HTR-8/SVneo (cell line): ENCODE results near the gene USH2A.
"Not testable (repeated sequence)": the region's sequence is repeated elsewhere in the genome, so short reads cannot be mapped to it uniquely, and the experiment has no call there.

Experiments
- DNase-seq: peaks from one replicate; pipeline ENCODE4 v3.0.0; 2011; ENCODE audit warnings: low spot score, mixed read lengths; ENCODE audit not compliant: insufficient read length
- FAIRE-seq: peaks from 2 replicates; lab custom pipeline; 2011; peaks lifted over from hg19 to GRCh38; lab: Jason Lieb, UNC

The USH2A gene

GRCh38 chr1:216390956-216391355, 32.3 kb downstream of the USH2A start:
- no peak for DNase-seq
- no peak for FAIRE-seq

- DNase-seq (no peak), FAIRE-seq (no peak)
These were observed 33.5 kb downstream of the USH2A start for GRCh38 chr1:216389774-216390173.

- FAIRE-seq: no peak
These were observed 34.7 kb downstream of the USH2A start for GRCh38 chr1:216388558-216388957.

DNA sequence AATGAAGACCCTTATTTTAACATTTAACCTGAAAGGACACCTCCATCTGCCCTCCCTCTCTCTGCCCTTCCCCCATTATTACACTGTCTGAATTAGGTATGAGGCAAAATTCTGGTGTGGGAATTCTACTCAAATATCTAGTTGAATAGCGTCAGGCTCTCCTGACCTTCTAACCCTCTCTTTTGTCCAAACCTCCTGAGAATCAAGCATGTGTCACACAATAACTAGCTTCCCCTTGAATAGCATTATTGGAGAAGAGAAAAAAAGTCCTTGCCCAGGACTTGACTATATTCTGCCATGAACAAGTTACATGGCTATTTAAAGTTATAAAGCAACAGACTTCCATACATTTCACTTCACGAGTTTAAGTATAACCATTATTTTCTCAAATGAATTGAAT, 35.5 kb downstream of the USH2A start:
- FAIRE-seq: no peak
- DNase-seq: no peak

More at GRCh38 chr1:216388558-216388957, 34.7 kb downstream of the USH2A start:
- DNase-seq: no peak

DNA sequence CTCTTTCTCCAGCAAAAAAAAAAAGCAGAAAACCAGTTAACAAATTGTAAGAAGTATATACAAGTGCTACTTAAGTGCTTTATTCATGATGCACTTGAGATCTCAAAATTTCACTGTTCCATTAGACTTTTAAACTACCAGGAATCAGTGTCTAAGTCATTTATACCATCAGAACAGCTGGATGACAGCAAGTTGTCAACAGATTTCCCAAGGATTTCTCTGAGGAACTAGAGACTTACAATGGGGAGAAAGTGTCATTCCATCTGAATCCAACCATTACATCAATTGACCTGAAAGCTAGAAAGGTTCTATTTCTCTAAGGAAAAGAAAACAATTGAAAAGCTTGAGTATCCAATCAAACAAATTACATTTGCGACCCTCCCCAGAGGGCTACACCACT, 43.8 kb downstream of the USH2A start:
- FAIRE-seq (no peak), DNase-seq (no peak)

DNA sequence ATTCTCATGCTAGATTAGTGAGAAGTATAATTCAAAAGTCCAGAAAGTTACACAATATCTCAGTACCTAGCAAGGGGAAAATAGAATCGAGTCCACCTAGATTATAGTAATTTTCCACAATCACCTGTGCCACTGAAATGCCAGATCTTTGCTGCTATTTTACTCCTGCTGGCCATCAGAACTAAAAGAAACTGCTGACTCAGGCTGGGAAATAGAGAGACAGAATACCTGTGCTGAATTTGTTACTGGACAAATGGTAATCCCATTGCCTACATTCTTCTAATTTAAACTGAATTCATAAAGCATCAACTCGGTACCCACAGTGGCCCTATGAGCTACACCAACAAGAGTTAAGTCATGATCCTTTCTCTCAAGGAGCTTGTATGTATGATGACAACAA, 55.0 kb downstream of the USH2A start:
- FAIRE-seq (no peak), DNase-seq (no peak)

DNA sequence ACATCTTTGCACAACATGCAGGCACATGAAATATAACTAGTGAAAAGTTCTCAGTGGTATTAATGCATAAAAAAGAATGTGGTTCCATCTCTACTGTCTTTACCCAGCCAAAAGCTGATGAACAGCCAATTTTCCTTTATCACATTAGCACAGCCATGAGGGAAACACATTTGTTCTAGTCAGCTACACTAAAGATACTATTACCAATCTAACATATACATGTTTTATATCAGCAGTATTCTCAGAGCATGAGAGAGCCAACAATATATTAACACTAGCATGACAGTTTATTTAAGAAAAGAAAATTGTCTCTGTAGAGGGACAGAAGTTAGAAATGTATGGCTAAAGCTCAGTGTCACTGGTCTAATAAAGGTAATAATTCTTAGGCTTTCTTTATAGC, 56.3 kb downstream of the USH2A start:
- no peak for FAIRE-seq
- DNase-seq: no peak

DNA sequence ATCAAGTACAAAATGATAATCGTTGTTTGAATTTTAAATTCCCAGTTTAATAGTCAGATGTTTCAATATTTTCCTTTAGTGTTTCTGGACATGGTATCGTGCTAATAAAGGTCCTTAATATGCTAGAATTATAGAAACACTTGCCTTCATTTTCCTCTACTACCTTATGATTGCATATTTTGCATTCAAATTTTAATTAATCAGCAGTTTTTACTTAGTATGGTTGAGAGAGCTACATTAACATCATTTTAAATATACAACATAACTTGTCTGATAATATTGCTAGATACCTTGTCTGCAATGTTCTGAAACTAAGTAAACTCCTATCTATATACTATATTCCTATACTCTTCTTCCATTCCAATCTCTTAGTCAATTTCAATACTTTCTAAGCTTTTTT, 66.3 kb downstream of the USH2A start:
- FAIRE-seq: no peak
- DNase-seq: no peak

DNA sequence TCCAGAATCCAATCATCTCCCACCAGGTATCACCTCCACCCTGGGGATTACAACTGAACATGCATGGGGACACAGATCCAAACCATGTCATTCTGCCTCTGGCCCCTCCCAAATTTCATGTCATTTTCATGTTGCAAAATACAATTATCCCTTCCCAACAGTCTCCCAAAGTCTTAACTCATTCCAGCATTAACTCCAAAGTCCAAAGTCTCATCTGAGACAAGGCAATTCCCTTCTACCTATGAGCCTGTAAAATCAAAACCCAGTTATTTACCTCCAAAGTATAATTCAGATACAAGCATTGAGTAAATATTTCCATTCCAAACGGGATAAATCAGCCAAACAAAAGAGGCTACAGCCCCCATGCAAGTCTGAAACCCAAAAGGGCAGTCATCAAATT, 73.1 kb downstream of the USH2A start:
- FAIRE-seq (no peak), DNase-seq (no peak)

DNA sequence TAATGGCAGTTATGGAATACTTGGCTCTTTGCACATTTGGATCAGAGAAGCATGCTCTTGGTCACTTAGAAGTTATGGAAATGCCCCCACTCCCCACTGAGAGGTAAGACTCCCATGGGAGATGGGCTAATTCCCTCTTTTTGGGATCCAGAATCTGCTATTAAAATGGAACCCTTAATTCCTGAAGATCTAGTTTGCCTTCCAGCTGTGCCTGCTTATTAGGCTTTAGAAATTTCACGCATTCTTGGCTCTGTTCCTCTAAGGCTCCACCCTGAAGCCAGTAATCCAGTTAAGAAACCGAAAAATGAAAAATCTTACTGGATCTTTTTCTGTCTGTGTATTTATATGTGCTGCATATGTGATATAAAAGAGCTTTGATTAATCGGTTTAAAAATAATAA, 76.7 kb downstream of the USH2A start:
- FAIRE-seq (no peak), DNase-seq (no peak)

- DNase-seq, FAIRE-seq: not testable (repeated sequence)
These were observed 82.7 kb downstream of the USH2A start for GRCh38 chr1:216340542-216340941.

GRCh38 chr1:216332462-216332861, 90.8 kb downstream of the USH2A start:
- DNase-seq (no peak), FAIRE-seq (no peak)

DNA sequence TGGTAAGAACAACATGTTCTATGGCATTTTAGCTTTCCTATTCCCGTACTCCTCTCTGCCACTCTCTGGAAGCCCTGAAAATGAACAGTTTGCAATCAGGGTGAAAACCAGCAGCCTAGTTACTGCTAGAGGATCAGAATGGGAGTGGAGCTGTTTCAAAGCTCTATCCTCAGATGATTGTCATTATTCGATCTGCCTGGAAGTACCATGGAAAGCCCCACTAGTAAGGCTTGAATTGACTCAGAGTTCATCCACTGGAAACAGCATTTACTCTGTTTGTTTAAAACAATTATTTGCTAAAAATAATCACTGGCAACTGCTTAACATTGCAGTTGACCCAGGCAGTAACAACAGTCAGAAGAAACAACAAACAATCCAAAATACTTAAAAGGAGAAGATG, 91.2 kb downstream of the USH2A start:
- no peak for DNase-seq
- FAIRE-seq: no peak

- no peak for FAIRE-seq
- DNase-seq: no peak
These were observed 92.0 kb downstream of the USH2A start for GRCh38 chr1:216331211-216331610.

DNA sequence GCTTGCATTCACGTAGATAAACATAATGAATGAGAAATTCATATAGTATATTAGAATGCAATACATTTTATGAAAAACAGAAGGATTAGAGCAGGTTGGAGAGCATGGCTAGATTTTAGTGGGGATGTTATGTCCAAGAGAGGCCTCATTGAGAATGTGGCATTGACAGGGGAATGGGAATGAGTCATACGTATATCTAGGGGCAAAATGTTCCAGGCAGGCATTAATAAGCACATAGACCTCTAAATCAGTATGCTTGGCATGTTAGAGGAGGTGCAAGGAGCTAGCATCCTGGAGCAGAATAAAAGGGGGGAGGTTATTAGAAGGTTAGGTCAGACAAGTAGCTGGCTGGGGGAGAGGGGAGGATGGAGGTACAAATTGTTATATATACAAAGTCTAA, 93.0 kb downstream of the USH2A start:
- DNase-seq: peak; percentile 15

GRCh38 chr1:216325946-216326345, 97.3 kb downstream of the USH2A start:
- DNase-seq (no peak), FAIRE-seq (no peak)

More for the DNA sequence above, 93.0 kb downstream of the USH2A start:
- FAIRE-seq: no peak

DNA sequence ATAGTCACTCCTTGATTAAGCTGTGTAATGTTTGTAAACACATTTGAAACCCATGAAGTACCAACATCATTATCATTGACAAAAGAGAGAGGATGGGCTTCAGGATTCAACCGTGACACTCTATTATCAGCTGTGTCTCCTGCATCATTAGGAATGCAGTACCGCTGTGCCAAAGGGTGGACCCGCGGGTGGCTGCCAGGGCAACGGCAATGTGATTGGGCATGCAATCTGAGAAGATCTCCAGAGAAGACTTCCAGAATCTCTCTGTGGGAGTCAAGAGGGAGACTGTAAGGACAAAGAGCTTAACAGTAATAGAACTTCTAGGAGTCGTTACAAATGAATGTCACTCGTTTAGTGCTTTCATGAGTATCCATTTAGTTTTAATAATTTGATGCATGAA, 97.9 kb downstream of the USH2A start:
- DNase-seq (no peak), FAIRE-seq (no peak)

DNA sequence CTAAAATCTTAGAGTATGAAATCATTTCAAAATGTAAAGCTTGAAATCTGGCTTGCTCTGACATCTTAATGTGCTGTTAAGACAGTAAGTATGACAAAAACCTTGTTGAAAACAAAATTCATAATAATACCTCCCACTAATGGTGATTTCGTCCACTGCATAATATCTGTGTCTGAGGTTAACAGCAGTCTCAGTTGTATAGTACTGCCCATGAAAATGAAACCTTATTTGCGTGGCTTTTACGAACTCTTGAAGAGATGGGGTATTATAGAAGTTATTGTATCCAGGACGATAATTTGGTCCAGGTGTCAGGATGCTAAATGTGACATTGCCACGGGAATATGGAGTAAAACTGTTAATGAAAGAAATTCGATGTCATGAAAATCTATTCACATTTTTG, 99.9 kb downstream of the USH2A start:
- DNase-seq (no peak), FAIRE-seq (no peak)

- FAIRE-seq (no peak), DNase-seq (no peak)
These were observed 108.7 kb downstream of the USH2A start for GRCh38 chr1:216314379-216315095.

DNA sequence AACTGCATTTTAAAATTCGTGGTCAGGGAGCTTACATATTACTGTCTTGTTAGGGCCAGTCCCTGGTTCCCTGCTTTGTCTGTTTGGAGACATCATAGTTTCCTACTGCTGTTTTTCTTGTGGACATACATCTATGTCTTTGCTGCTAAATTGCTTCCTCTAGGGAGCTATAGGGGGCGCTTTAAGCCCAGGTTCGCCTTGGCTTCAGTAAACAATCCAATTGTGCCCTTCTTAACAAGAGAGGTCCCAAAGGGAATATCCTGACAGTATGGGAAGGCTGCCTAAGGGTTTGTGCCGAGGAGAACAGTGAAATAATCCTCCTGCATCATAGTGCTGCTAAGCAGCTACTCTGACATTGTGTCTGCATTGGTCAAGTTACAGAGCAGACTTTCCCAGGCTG, 112.5 kb downstream of the USH2A start:
- FAIRE-seq (peak; percentile 46), DNase-seq (no peak)

GRCh38 chr1:216306830-216307229, 116.4 kb downstream of the USH2A start:
- DNase-seq (no peak), FAIRE-seq (no peak)

DNA sequence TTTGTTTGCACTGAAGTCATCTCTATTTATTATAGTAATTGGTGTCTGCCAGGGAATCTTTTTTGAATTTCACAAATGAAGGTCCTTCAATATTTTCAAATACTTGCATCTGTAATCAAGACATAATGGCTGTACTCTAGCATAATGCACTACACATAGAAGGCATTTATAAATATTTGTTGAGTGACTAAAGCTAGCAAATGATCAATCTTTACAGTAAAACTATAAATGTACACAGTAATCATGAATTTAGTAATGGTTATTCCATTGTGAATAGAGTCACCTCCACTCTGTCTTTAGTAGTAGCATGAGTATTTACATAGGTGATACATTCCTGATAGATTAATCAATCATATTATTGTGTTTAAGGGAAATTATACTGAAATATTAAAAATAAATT, 119.6 kb downstream of the USH2A start:
- FAIRE-seq: no peak
- no peak for DNase-seq
